RPMI7951 (cell line): Measurements from ENCODE around the gene NPIPB9. TPM values are rescaled to one million over a fixed set of nuclear protein-coding genes. Genes with fewer than 3 reads are reported as not detected.

Source experiments
- DNase-seq: peaks from one replicate; pipeline ENCODE4 v3.0.0-alpha.2; 2012; ENCODE audit warnings: low read depth
- total RNA-seq: library from RNA; depleted of rRNA; stranded (reverse); fragments of >200 nt; shearing (Covaris generic); gene quantifications from 2 replicates; pipeline ENCODE4 v1.2.3, GENCODE V29; 2014; rRNA removed

The NPIPB9 gene
- total RNA-seq, 1 experiment from 2014 or later, result not detected

GRCh38 chr16:28821874-28822519, 70.4 kb downstream of the NPIPB9 start:
- no peak for DNase-seq

Other genes with a start within 250 kb of the NPIPB9 start
- not detected in 2 replicates for gene IL27, start 245.0 kb upstream of the NPIPB9 start, total RNA-seq
- gene NUPR1, start 212.8 kb upstream of the NPIPB9 start, total RNA-seq, result 5.8 and 10.9 TPM in 2 replicates
- gene SGF29, start 197.9 kb upstream of the NPIPB9 start, total RNA-seq, result 11.9 and 12.1 TPM in 2 replicates
- gene SULT1A2, start 154.7 kb upstream of the NPIPB9 start, total RNA-seq, result not detected in 2 replicates
- not detected in 2 replicates for gene SULT1A1, start 141.7 kb upstream of the NPIPB9 start, total RNA-seq
- not detected in 2 replicates for gene NPIPB8, start 113.7 kb upstream of the NPIPB9 start, total RNA-seq
- 27.7 and 80.9 TPM in 2 replicates for gene EIF3C, start 40.3 kb upstream of the NPIPB9 start, total RNA-seq
- gene ATXN2L, start 71.2 kb downstream of the NPIPB9 start, total RNA-seq, result 17.9 and 29.7 TPM in 2 replicates
- gene TUFM, start 94.6 kb downstream of the NPIPB9 start, total RNA-seq, result 99.1 and 109 TPM in 2 replicates
- 8.3 and 11.2 TPM in 2 replicates for gene SH2B1, start 112.1 kb downstream of the NPIPB9 start, total RNA-seq
- 0.20 TPM in 1 of 2 replicates, not detected in the other for gene ATP2A1, start 126.7 kb downstream of the NPIPB9 start, total RNA-seq
- gene RABEP2, start 173.5 kb downstream of the NPIPB9 start, total RNA-seq, result 8.1 and 19.2 TPM in 2 replicates
- gene CD19, start 180.2 kb downstream of the NPIPB9 start, total RNA-seq, result not detected in 2 replicates
- 15.7 and 15.9 TPM in 2 replicates for gene NFATC2IP, start 199.2 kb downstream of the NPIPB9 start, total RNA-seq
- 23.2 and 24.9 TPM in 2 replicates for gene SPNS1, start 223.0 kb downstream of the NPIPB9 start, total RNA-seq
- gene LAT, start 233.3 kb downstream of the NPIPB9 start, total RNA-seq, result 0.20 and 0.84 TPM in 2 replicates